ENCODE data around the gene PPP4C.
A peak's percentile ranks its signal among the peaks of the same experiment; 100 is the strongest.
"Not testable (repeated sequence)": the region's sequence is repeated elsewhere in the genome, so short reads cannot be mapped to it uniquely, and the experiment has no call there.

The PPP4C gene

GRCh38 chr16:30075503-30076275, at the start of gene PPP4C:
TSS of gene PPP4C (plus strand) at chr16:30075994. CDS start at chr16:30076378, 384 bp downstream.
- H3K4me1 Mint-ChIP-seq, result peaks cover 22% of the 10 kb centered on the region
- DNase-seq (ENCODE audit: low spot score in 2 of 2) (peak; percentile 79 to 86), ATAC-seq (ENCODE audit: low read depth) (peak; percentile 94)
- no peaks in the 10 kb centered on the region for H3K9me3 Mint-ChIP-seq
- peaks cover 13% of the 10 kb centered on the region for H3K36me3 Mint-ChIP-seq
- H3K27ac Mint-ChIP-seq, result peak within 1 kb of the TSS; percentile 97
- no peaks in the 10 kb centered on the region for H3K27me3 Mint-ChIP-seq
- H3K4me3 Mint-ChIP-seq, result peak within 1 kb of the TSS; percentile 94

GRCh38 chr16:30026449-30026848, 49.3 kb upstream of the PPP4C start:
- ATAC-seq (ENCODE audit: low read depth) (no peak), DNase-seq (ENCODE audit: low spot score in 2 of 2) (no peak)
- no peak overlapping the region for H3K27ac Mint-ChIP-seq
- H3K36me3 Mint-ChIP-seq, result no peaks in the 10 kb centered on the region
- peaks cover 12% of the 10 kb centered on the region for H3K4me1 Mint-ChIP-seq
- H3K9me3 Mint-ChIP-seq, result no peaks in the 10 kb centered on the region
- no peak overlapping the region for H3K4me3 Mint-ChIP-seq
- peaks cover 41% of the 10 kb centered on the region for H3K27me3 Mint-ChIP-seq

- no peaks in the 10 kb centered on the region for H3K36me3 Mint-ChIP-seq
- H3K4me3 Mint-ChIP-seq, result no peak overlapping the region
- DNase-seq (ENCODE audit: low spot score in 2 of 2), result no peak
- no peak for ATAC-seq (ENCODE audit: low read depth)
- H3K27ac Mint-ChIP-seq, result no peak overlapping the region
- H3K9me3 Mint-ChIP-seq, result no peaks in the 10 kb centered on the region
- peaks cover 16% of the 10 kb centered on the region for H3K4me1 Mint-ChIP-seq
- peaks cover 45% of the 10 kb centered on the region for H3K27me3 Mint-ChIP-seq
Observed at GRCh38 chr16:30027588-30028437, 48.0 kb upstream of the PPP4C start.

GRCh38 chr16:30028438-30029076, 47.2 kb upstream of the PPP4C start:
- ATAC-seq (ENCODE audit: low read depth) (peak; percentile 39), DNase-seq (ENCODE audit: low spot score in 2 of 2) (no peak)
- no peaks in the 10 kb centered on the region for H3K36me3 Mint-ChIP-seq
- no peak overlapping the region for H3K4me3 Mint-ChIP-seq
- H3K27ac Mint-ChIP-seq, result no peak overlapping the region
- peaks cover 16% of the 10 kb centered on the region for H3K4me1 Mint-ChIP-seq
- H3K9me3 Mint-ChIP-seq, result no peaks in the 10 kb centered on the region
- H3K27me3 Mint-ChIP-seq, result peaks cover 45% of the 10 kb centered on the region

DNA sequence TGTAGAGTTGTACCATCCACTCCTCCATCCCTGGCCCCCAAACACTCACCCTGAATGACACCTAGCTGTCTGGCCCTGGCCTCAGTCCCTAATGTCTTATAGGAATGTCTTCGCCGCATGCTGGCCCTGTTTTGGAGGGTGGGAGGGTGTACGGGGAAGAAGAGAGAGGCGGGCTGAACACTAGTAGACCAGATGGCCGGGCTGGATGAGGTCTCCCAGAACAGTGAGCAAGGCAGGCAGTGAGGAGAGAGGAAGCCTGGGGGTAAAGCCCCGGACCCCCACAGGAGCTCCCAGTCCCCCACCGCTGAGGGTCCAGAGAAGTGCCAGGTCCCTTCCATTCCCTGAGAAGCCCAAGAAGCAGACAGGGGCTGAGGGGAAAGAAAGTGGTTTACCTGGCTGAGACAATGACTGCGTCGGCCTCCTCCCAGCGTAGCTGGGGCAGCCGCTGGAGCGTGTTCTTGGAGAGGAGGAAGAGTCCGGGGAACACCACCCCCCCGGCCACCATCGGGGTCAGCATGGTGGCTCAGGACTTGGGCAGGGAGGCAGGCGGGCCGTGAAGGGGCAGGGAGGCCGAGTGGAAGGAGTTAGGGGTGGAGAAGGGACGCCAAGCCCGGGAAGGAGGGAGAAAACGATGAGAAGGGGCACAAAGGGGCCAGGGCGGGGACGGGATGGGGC, 45.6 kb upstream of the PPP4C start:
- Mint-ChIP-seq H3K36me3 (no peaks in the 10 kb centered on the region), H3K27me3 (peaks cover 47% of the 10 kb centered on the region), H3K4me1 (peaks cover 16% of the 10 kb centered on the region), H3K9me3 (no peaks in the 10 kb centered on the region), H3K27ac (no peak overlapping the region), H3K4me3 (no peak overlapping the region)
- DNase-seq (ENCODE audit: low spot score in 2 of 2) (no peak), ATAC-seq (ENCODE audit: low read depth) (no peak)

DNA sequence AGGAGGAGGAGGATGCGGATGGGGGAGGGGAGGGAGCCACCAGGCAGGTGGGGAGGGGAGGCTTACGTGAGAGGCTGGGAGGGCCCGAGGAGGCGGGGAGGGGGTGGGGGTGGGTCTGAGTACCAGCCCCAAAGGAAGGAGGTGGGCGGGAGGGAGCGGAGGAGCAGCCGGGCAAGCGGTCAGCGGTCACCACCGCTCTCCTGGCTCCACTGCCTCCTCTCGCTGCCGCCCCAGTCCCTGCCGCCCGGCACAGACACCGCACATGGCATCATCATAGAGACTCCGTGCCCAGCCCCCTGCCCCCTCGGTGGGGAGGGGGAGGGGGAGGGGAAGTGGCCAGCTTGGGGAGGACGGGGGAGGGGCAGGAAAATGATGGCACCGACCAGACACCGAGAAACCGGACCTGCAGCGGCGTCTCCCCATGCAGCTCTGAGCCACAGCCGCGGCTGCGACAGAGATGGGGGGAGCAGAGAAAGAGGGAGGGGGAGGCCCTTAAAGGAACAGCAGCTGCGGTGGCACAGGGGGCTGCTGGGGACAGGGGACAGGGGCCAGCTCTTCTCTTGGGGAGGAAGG, 44.9 kb upstream of the PPP4C start, which contains the start of gene TLCD3B:
TSS of gene TLCD3B (minus strand) at position 431 of the 573 bp plus-strand sequence. CDS start 744 bp downstream, outside the sequence.
- peaks cover 11% of the 10 kb centered on the region for H3K4me1 Mint-ChIP-seq
- no peak within 1 kb of the TSS for H3K27ac Mint-ChIP-seq
- no peak for ATAC-seq (ENCODE audit: low read depth)

DNA sequence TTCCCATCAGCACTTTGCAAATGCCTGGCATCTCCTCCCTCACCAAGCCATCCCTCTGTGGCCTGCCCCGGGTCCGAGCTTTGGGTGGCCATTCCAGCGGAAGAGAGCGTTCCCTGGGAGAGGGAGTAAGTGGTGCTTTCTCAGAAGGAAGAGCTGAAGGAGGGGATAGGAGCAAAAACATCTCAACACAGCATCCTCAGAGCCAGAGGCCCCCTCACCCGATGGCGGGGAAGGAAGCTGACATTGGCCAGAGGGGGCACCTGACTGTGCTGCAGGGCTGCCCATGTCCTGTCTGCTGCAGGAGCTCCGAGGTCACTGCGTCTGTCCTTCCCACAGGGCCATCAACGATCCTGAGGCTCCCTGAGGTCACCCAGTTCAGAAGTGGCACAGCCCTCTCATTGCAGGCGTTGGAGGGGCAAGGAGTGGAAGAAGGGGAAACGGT, 44.3 kb upstream of the PPP4C start:
- Mint-ChIP-seq H3K9me3 (no peaks in the 10 kb centered on the region), H3K4me3 (no peak overlapping the region), H3K27ac (no peak overlapping the region), H3K27me3 (peaks cover 52% of the 10 kb centered on the region), H3K4me1 (peaks cover 11% of the 10 kb centered on the region), H3K36me3 (no peaks in the 10 kb centered on the region)
- no peak for ATAC-seq (ENCODE audit: low read depth)
- no peak for DNase-seq (ENCODE audit: low spot score in 2 of 2)

More for the DNA sequence above, 44.9 kb upstream of the PPP4C start, which contains the start of gene TLCD3B:
- no peaks in the 10 kb centered on the region for H3K9me3 Mint-ChIP-seq
- H3K27me3 Mint-ChIP-seq, result peaks cover 52% of the 10 kb centered on the region
- H3K4me3 Mint-ChIP-seq, result no peak within 1 kb of the TSS
- no peaks in the 10 kb centered on the region for H3K36me3 Mint-ChIP-seq
- no peak for DNase-seq (ENCODE audit: low spot score in 2 of 2)

DNA sequence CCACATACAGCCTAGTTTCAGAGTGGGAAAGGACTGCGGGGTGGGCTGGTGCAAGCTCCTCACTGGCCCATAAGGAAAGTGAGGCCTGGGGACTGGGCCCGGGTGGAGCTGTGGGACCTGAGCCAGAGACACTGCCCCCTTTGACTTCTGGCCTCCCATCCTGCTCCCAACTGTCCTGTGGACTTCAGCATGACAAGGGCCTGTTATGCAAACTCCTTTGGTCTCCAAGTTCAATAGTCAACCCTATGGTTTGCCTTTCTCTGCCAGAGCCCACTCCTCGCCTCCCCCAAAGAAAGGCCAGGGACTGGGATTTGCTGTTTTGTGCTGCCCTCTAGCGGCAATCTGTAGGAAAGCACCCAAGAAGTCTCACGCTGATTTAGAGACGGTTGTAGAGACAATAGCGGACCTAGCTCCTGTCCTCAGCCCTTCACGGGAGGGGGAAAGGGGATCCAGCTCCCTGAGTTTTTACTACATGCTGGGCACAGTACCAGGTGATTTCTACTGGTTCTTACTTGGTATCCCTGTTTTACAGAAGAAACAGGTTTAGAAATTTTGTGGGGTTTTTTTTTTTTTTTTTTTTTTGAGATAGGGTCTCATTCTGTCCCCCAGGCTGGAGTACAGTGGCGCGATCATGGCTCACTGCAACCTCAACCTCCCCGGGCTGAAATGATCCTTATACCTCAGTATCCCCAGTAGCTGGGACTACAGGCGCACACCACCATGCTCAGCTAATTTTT, 43.5 kb upstream of the PPP4C start:
- Mint-ChIP-seq H3K36me3 (no peaks in the 10 kb centered on the region), H3K27ac (no peak overlapping the region), H3K4me1 (peaks cover 11% of the 10 kb centered on the region), H3K27me3 (peaks cover 44% of the 10 kb centered on the region), H3K9me3 (no peaks in the 10 kb centered on the region), H3K4me3 (no peak overlapping the region)
- DNase-seq (ENCODE audit: low spot score in 2 of 2) (peak; percentile 61), ATAC-seq (ENCODE audit: low read depth) (peak; percentile 69)

DNA sequence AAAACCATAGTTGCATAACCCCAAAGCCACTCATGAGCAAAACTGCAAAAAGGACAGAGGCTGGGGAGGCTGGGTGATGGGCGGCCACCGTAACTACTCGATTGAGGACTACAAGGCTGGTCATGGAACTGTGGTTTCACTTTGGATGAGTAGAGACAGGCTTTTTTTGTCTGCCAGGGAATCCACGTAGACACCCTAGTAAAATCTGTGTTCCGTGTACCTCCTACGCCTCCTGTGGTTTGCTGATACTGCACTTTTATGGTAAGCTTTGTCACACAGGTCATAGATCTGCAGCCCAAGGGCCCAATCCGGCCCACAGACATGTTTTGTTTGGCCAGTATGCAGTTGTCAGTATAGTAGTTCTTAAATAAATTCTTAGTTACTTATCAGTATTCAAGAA, 42.5 kb upstream of the PPP4C start:
- Mint-ChIP-seq H3K9me3 (no peaks in the 10 kb centered on the region), H3K4me1 (peaks cover 11% of the 10 kb centered on the region), H3K27me3 (peaks cover 36% of the 10 kb centered on the region), H3K27ac (no peak overlapping the region), H3K4me3 (no peak overlapping the region), H3K36me3 (no peaks in the 10 kb centered on the region)
- no peak for DNase-seq (ENCODE audit: low spot score in 2 of 2)
- ATAC-seq (ENCODE audit: low read depth), result peak; percentile 23

DNA sequence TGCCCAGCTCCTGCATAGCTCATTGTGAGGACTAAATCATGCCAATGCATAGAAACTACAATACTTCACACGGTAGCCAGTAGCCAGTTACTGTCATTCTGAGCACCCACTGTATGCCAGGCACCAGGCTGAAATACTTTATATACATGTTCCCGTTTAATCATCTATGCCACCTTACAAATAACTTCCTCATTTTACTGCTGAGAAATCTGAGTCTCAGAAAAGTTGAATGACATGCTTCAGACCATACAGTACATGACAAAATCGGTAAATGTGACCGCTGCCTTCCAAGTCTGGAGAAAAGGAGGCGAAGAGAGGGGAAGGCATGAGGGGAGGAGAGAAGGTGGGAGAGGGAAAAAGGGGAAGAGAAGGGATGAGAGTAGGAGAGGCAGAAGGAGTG, 35.6 kb upstream of the PPP4C start:
- DNase-seq (ENCODE audit: low spot score in 2 of 2) (no peak), ATAC-seq (ENCODE audit: low read depth) (peak; percentile 90)
- Mint-ChIP-seq H3K27ac (peak overlapping the region; percentile 0), H3K27me3 (peaks cover 12% of the 10 kb centered on the region), H3K4me1 (peaks cover 6% of the 10 kb centered on the region), H3K9me3 (no peaks in the 10 kb centered on the region), H3K36me3 (no peaks in the 10 kb centered on the region), H3K4me3 (no peak overlapping the region)

- not testable (repeated sequence) for H3K4me3 Mint-ChIP-seq; DNase-seq (ENCODE audit: low spot score in 2 of 2); ATAC-seq (ENCODE audit: low read depth); H3K4me1 Mint-ChIP-seq; H3K9me3 Mint-ChIP-seq; H3K36me3 Mint-ChIP-seq
- peaks cover 11% of the 10 kb centered on the region for H3K27me3 Mint-ChIP-seq
- peak overlapping the region; percentile 0 for H3K27ac Mint-ChIP-seq
Observed at GRCh38 chr16:30040690-30041089, 35.1 kb upstream of the PPP4C start.

DNA sequence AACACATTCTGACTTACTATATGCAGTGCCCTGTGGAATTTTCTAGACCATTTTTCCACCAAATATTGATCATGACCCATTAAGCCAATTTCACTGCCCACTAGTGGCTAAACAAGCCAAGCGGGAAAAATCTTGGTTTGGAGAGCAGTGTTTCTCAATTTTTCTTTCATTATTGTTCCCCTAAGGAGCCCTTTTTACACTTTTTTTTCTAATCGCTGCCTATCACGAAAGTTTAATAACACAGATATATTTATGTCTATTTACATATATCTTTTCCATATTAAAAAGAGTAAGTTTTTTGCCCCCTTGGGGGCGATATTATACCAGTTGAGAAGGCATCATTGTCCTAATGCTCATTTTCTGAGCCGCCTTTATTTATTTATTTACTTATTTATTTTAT, 34.0 kb upstream of the PPP4C start:
- peaks cover 9% of the 10 kb centered on the region for H3K4me1 Mint-ChIP-seq
- ATAC-seq (ENCODE audit: low read depth) (no peak), DNase-seq (ENCODE audit: low spot score in 2 of 2) (no peak)
- H3K9me3 Mint-ChIP-seq, result no peaks in the 10 kb centered on the region
- H3K27me3 Mint-ChIP-seq, result peaks cover 13% of the 10 kb centered on the region
- no peak overlapping the region for H3K4me3 Mint-ChIP-seq
- H3K27ac Mint-ChIP-seq, result no peak overlapping the region
- H3K36me3 Mint-ChIP-seq, result no peaks in the 10 kb centered on the region

- H3K36me3 Mint-ChIP-seq, result no peaks in the 10 kb centered on the region
- no peak for ATAC-seq (ENCODE audit: low read depth)
- no peak overlapping the region for H3K4me3 Mint-ChIP-seq
- peaks cover 6% of the 10 kb centered on the region for H3K4me1 Mint-ChIP-seq
- no peak for DNase-seq (ENCODE audit: low spot score in 2 of 2)
- no peak overlapping the region for H3K27ac Mint-ChIP-seq
- H3K9me3 Mint-ChIP-seq, result no peaks in the 10 kb centered on the region
- peaks cover 8% of the 10 kb centered on the region for H3K27me3 Mint-ChIP-seq
Observed at GRCh38 chr16:30046178-30046577, 29.6 kb upstream of the PPP4C start.
